OCI-LY1 (cell line): ENCODE data around the gene SEC14L3.

ENCODE experiments used
- H2AFZ ChIP-seq: fragments of 200-600 bp; sonication (generic), shearing (Covaris generic); 2 replicates; pipeline ENCODE4 v1.6.0; 2014; ENCODE audit warnings: antibody characterized with exemption, mild to moderate bottlenecking, low read length
- H3F3A ChIP-seq: fragments of 200-600 bp; sonication (generic), shearing (Covaris generic); 2 replicates; pipeline ENCODE4 v1.6.0; 2014; ENCODE audit warnings: mild to moderate bottlenecking, antibody characterized with exemption, low read length, moderate library complexity; ENCODE audit not compliant: insufficient read depth
- H3K27ac ChIP-seq: fragments of 200-600 bp; sonication (generic); 2 replicates; pipeline ENCODE4 v1.5.1; 2014; ENCODE audit warnings: low read length, mixed run types, mild to moderate bottlenecking, low read depth; ENCODE audit not compliant: poor library complexity, severe bottlenecking
- H3K27me3 ChIP-seq: fragments of 200-600 bp; sonication (generic); 2 replicates; pipeline ENCODE4 v1.6.0; 2014; ENCODE audit warnings: antibody characterized with exemption, mild to moderate bottlenecking, low read length, moderate library complexity; ENCODE audit not compliant: insufficient read depth
- H3K36me3 ChIP-seq: fragments of 200-600 bp; sonication (generic); 2 replicates; pipeline ENCODE4 v1.6.1; 2014; ENCODE audit warnings: mild to moderate bottlenecking, antibody characterized with exemption, low read length, moderate library complexity, mixed read lengths; ENCODE audit not compliant: insufficient read depth
- H3K4me1 ChIP-seq: fragments of 200-600 bp; sonication (generic); 2 replicates; pipeline ENCODE4 v1.5.1; 2014; ENCODE audit warnings: mild to moderate bottlenecking, low read length, moderate library complexity; ENCODE audit not compliant: insufficient read depth, severe bottlenecking
- H3K4me2 ChIP-seq: fragments of 200-600 bp; sonication (generic), shearing (Covaris generic); 2 replicates; pipeline ENCODE4 v1.6.1; 2014; ENCODE audit warnings: low read length
- H3K4me3 ChIP-seq: fragments of 200-600 bp; sonication (generic); 2 replicates; pipeline ENCODE4 v1.5.1; 2014; ENCODE audit warnings: low read length, low read depth, mild to moderate bottlenecking, mixed read lengths; ENCODE audit not compliant: poor library complexity, severe bottlenecking
- H3K79me2 ChIP-seq: fragments of 200-600 bp; shearing (Covaris generic); 2 replicates; pipeline ENCODE4 v1.6.1; 2016; ENCODE audit warnings: mixed run types, low read length, mixed read lengths; ENCODE audit not compliant: insufficient read depth
- H3K9ac ChIP-seq: fragments of 200-600 bp; sonication (generic), shearing (Covaris generic); 2 replicates; pipeline ENCODE4 v1.6.1; 2014; ENCODE audit warnings: mild to moderate bottlenecking, low read length, mixed read lengths
- H3K9me2 ChIP-seq: fragments of 200-600 bp; sonication (generic), shearing (Covaris generic); 2 replicates; pipeline ENCODE4 v1.6.1; 2014; ENCODE audit warnings: low read depth, mild to moderate bottlenecking, low read length, mixed read lengths
- H3K9me3 ChIP-seq: fragments of 200-600 bp; shearing (Covaris generic); 2 replicates; pipeline ENCODE4 v1.6.1; 2014; ENCODE audit warnings: low read length, mixed read lengths
- H4K20me1 ChIP-seq: fragments of 200-600 bp; sonication (generic), shearing (Covaris generic); 2 replicates; pipeline ENCODE4 v1.6.0; 2016; ENCODE audit warnings: mild to moderate bottlenecking, low read length; ENCODE audit not compliant: insufficient read depth
- CTCF ChIP-seq: fragments of 200-600 bp; sonication (generic), shearing (Covaris generic); IDR thresholded peaks from 2 replicates; pipeline ENCODE4 v1.5.1; 2017; ENCODE audit warnings: mild to moderate bottlenecking, antibody characterized with exemption, low read length, moderate library complexity, mixed read lengths
- EZH2 ChIP-seq: fragments of 200-600 bp; sonication (generic), shearing (Covaris generic); IDR thresholded peaks from 2 replicates; pipeline ENCODE4 v1.8.0; 2017; ENCODE audit warnings: borderline replicate concordance, mixed run types, mild to moderate bottlenecking, antibody characterized with exemption, low read length, moderate library complexity, mixed read lengths

SEC14L3 gene

GRCh38 chr22:30471616-30472318 lies at the start of gene SEC14L3:
Gene SEC14L3 (minus strand): TSS chr22:30472017. CDS start chr22:30471958, 59 bp downstream.
- Histone ChIP-seq H3K79me2 (no peaks in the 10 kb centered on the region), H3K4me1 (no peaks in the 10 kb centered on the region), H3K36me3 (no peaks in the 10 kb centered on the region), H3F3A (no peaks in the 10 kb centered on the region), H3K4me3 (no peak within 1 kb of the TSS), H3K4me2 (no peak within 1 kb of the TSS), H3K9me3 (no peaks in the 10 kb centered on the region), H2AFZ (no peak within 1 kb of the TSS), H4K20me1 (no peaks in the 10 kb centered on the region), H3K9me2 (no peaks in the 10 kb centered on the region), H3K27me3 (no peaks in the 10 kb centered on the region), H3K9ac (no peak within 1 kb of the TSS), H3K27ac (no peak within 1 kb of the TSS)
- TF ChIP-seq CTCF: no peak
- no peak for TF ChIP-seq EZH2

- no peaks in the 10 kb centered on the region for H3K79me2 ChIP-seq
Measured at GRCh38 chr22:30519842-30520425, 48.1 kb upstream of the SEC14L3 start.

GRCh38 chr22:30516731-30517130 lies 44.9 kb upstream of the SEC14L3 start:
- Histone ChIP-seq H3K36me3 (no peaks in the 10 kb centered on the region), H3K4me2 (no peak overlapping the region), H3F3A (no peaks in the 10 kb centered on the region), H2AFZ (no peak overlapping the region), H3K79me2 (no peaks in the 10 kb centered on the region), H3K9me2 (no peaks in the 10 kb centered on the region), H3K27me3 (no peaks in the 10 kb centered on the region), H3K4me1 (no peaks in the 10 kb centered on the region), H4K20me1 (no peaks in the 10 kb centered on the region), H3K4me3 (no peak overlapping the region), H3K9ac (no peak overlapping the region), H3K27ac (no peak overlapping the region), H3K9me3 (no peaks in the 10 kb centered on the region)
- TF ChIP-seq EZH2: no peak

More at GRCh38 chr22:30519842-30520425, 48.1 kb upstream of the SEC14L3 start:
- H3F3A ChIP-seq: no peaks in the 10 kb centered on the region
- no peaks in the 10 kb centered on the region for H3K4me1 ChIP-seq
- H3K4me2 ChIP-seq: no peak overlapping the region
- no peaks in the 10 kb centered on the region for H3K36me3 ChIP-seq
- H3K4me3 ChIP-seq: no peak overlapping the region
- TF ChIP-seq CTCF (no peak), EZH2 (no peak)
- no peaks in the 10 kb centered on the region for H4K20me1 ChIP-seq
- no peaks in the 10 kb centered on the region for H3K9me2 ChIP-seq
- no peak overlapping the region for H3K27ac ChIP-seq
- H3K27me3 ChIP-seq: no peaks in the 10 kb centered on the region
- no peak overlapping the region for H2AFZ ChIP-seq
- H3K9ac ChIP-seq: no peak overlapping the region
- H3K9me3 ChIP-seq: no peaks in the 10 kb centered on the region
